Activated effector memory CD4-positive, alpha-beta T cell treated with anti-CD3 and anti-CD28 coated beads, Interleukin-2, amount 50 U/mL, for 16 hours (primary cell): ENCODE data around the gene SLC6A19.

Experiments used
- DNase-seq: peaks from one replicate; pipeline ENCODE4 v3.0.0-alpha.2; 2020

The SLC6A19 gene

GRCh38 chr5:1181451-1182359 lies 19.7 kb upstream of the SLC6A19 start:
- DNase-seq = no peak

- no peak for DNase-seq
Measured at GRCh38 chr5:1182360-1182632, 19.1 kb upstream of the SLC6A19 start.

- DNase-seq = no peak
Measured at GRCh38 chr5:1182633-1183423, 18.6 kb upstream of the SLC6A19 start.

DNA sequence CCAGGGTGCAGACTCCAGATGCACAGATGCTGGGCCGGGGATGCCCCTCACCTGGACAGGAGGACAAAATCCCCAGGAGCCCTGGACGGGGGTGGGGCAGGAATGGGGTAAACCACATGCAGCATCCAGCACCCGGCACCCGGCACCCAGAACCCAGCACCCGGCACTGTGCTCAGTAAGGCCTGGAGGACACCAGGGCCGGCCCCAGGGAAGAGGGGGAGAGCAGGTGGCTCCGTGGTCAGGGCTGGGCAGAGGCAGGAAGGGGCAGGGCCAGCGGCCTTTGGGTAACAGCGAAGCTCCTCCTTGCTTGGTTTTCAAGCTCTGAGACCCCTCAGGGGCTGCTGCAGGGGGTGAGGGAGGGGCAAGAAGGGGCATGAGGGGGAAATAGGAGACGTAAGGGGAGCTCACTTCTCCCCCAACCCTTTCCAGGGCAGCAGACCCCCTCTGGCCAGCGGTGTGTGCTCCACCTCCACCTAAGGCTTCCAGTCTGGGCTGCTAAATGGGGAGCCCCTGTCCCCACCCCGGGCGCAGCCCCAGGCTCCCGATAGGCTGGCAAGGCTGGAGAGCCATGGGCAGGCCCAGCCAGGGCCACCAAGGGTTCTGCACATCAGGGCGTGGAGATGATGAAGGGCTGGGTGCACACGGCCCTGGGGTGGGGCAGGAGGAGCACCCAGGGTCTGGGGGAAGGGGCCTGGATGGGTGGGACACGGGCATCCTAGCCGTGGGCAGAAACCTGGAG lies 17.8 kb upstream of the SLC6A19 start:
- no peak for DNase-seq

GRCh38 chr5:1184163-1184470 lies 17.3 kb upstream of the SLC6A19 start:
- no peak for DNase-seq

DNA sequence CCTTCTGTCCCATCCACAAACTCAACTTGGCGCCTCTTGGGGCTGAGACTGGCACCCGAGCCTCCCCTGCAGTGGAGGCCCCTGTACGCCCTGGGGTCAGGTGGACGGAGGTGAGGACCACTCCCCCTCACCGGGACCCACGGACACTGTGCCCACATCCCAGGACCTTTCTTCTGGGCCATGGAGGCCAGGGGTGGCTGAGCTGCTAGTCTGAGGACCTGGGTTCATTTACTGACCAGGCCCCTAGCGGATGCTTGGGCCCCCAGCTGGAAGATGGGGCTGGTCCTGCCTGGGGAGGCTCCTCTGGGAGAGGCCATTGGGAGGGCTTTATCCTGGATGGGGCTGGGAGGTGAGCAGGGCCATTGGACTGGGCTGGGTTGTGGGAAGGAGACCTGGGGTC lies 16.9 kb upstream of the SLC6A19 start:
- no peak for DNase-seq

DNA sequence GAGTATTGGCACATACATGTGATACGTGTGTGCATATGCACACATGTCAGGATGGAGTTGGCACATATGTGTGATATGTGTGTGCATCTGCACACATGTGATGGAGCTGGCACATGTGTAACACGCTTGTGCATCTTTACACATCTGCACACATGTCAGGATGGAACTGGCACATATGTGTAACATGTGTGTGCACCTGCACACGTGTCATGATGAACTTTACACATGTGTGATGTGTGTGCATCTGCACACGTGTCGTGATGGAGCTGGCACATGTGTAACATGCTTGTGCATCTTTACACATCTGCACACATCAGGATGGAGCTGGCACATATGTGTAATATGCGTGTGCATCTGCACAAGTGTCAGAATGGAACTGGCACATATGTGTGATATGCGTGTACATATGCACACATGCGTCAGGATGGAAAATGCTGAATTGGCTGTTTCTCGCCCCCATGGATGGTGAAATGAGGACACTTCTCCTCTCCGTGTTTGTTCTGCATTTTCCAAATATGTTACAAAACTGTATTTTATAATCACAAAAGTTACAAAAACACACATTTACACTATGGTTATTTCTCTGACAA lies 16.3 kb upstream of the SLC6A19 start:
- no peak for DNase-seq

DNA sequence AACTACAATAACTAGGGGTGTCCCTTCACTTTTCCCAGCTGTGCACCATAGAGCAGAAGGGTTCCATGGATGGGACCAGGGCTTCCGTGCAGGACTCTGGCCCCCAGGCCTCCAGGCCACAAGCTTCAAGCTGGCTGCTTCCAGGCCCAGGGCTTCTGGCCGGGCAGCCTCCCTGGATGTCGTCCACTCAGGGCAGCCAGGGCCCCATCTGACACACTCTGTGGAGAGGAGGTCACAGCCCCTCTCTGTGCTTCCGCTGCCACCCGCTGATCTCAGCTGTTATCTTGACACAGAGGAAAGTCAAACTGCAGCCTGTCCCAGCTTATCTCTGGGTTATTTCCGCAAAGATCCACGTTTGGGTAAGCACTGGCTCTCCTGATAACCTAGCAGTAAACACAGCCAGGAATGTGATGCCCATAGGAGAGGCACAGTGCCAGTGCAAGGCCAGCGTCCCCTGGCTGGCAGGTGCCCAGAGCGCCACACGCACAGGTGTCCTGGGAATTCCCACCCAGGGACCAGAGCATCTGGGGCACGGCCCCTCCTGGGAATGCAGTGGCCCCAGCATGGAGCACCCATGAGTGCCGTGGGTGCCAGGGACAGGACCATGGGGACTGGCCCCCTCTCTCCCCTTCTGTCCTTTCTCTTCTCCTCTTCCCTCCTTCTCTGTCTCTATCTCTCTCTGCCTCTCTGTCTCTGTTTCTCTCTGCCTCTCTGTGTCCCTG lies 15.6 kb upstream of the SLC6A19 start:
- DNase-seq = no peak

- DNase-seq = no peak
Measured at GRCh38 chr5:1186351-1187233, 14.8 kb upstream of the SLC6A19 start.

DNA sequence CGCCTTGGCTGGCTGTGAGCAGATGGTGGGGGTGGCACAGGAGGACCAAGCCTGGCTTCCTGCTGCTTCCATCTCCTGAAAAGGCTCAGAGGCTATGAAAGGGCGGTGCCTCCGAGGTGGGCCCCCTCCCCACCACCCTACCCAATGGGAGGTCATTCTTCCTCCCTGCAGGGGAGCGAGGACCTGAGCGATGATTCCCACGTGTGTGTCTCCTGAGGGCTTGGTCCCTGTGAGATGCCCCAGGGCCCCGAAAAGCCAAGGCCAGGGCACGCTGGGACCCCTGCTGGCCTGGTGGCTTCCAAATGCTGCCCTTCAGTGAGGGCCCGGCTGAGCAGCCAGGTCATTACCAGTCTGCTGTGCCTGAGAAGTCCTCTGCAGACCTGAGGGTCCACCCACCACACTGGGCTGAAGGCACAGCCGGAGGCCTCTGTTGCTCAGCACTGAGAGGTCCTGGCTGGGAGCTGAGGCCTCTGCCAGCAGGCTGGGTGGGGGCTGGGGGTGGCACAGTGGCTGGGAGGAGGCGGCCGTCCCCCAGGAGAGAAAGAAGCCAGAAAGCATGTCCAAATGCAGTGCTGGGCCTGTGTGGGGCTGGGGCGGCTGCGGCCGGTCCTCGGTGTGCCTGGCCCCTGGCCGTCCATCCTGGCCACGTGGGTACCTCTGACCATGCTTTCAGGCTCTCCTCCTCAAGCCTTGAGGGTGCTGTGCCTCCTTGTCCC lies 14.0 kb upstream of the SLC6A19 start:
- DNase-seq = no peak

DNA sequence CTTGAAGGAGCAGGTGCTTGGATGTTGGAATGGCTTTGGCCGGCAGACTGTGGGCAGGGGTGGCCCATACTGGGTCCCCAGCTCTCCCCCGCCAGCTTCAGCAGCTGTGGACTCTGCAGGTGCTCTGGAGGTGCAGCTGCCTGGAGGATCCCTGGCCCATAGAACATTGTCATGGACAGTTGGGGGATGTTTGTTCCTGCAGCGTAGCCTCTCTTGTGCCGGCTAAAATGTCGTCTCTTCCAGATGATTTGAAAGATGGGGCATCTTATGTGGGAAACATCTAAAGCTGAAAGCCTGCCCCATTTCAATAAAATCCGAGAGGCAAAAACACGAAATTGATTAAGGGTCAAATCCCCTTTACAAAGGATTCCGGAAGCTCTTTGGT lies 13.5 kb upstream of the SLC6A19 start:
- no peak for DNase-seq

DNA sequence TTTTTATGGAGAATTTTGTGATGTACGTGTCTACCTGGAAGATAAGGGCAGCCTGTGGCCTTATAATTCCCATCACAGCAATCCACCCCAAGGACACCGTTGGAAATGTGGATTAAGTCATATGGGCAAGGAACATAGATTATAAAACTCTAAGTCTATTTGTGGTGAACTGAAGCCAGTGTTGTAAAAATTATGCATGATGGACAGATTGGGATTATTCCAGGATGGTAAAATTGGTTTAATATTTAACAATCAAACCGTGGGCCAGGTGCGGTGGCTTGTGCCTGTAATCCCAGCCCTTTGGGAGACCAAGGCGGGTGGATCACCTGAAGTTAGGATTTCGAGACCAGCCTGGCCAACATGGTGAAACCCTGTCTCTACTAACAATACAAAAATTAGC lies 12.9 kb upstream of the SLC6A19 start:
- DNase-seq = no peak

- DNase-seq = no peak
Measured at GRCh38 chr5:1189269-1189668, 12.1 kb upstream of the SLC6A19 start.

DNA sequence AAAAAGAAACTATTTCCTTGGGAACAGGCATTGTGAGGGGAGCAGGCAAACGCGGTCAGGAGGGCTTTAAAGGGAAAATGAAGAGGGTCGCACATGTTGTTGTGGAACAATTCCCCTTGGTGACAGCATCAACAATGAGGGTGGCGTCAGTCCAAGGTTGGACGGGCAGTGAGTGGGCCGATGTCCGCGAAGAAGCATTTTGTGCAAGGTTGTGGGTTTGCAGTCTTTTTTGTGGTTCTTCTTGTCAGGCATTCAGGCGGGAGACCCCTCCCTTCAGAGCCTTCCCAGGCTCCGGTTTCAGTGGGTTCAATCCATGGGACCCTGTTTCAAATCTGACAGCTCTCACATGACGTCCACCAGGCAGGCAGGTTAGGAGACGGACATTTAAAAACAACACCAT lies 11.1 kb upstream of the SLC6A19 start:
- no peak for DNase-seq

DNA sequence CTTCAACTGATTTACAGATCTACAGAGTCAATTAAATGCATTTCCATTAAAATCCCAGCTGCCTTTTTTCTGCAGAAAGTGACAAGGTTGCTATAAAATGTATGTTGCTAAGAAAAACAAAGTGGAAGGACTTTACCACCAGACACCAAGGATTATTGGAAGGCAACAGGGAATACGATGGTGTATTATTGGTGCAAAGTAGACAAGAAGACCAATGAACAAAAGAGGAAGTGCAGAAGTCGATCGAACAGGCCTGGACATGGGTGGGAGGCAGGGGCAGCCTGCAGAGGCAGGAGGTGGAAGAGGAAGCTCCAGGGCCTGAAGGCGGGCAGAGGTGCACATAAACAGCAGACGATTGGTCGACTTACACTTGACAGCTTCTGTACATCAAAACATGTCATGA lies 10.6 kb upstream of the SLC6A19 start:
- DNase-seq = no peak

DNA sequence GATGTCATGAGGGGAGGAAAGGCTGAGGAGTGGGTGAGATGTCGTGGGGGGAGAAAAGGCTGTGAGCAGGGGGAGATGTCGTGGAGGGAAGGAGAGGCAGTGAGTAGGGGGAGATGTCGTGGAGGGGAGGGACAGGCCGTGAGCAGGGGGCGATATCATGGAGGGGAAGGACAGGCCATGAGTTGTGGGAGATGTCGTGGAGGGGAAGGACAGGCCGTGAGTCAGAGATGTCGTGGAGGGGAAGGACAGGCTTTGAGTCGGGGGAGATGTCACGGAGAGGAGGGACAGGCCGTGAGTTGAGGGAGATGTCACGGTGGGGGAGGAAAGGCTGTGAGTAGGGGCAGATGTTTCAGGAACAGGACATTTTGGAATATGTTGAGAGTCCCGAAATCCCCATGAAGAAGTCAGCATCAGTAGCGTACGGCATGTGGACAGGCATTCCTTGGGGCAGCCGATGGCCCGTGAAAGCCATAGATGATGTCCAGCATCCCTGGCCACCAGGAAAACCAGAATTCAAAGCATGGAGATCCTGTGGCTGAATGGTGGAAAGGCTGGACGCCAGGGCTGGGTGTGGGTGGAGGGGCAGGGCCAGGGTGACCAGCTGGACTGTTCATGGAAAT lies 8.3 kb upstream of the SLC6A19 start:
- no peak for DNase-seq

- no peak for DNase-seq
Measured at GRCh38 chr5:1193591-1193985, 7.8 kb upstream of the SLC6A19 start.

GRCh38 chr5:1194378-1194777 lies 7.0 kb upstream of the SLC6A19 start:
- DNase-seq = no peak

- no peak for DNase-seq
Measured at GRCh38 chr5:1195439-1195838, 6.0 kb upstream of the SLC6A19 start.

- no peak for DNase-seq
Measured at GRCh38 chr5:1195916-1196315, 5.5 kb upstream of the SLC6A19 start.

DNA sequence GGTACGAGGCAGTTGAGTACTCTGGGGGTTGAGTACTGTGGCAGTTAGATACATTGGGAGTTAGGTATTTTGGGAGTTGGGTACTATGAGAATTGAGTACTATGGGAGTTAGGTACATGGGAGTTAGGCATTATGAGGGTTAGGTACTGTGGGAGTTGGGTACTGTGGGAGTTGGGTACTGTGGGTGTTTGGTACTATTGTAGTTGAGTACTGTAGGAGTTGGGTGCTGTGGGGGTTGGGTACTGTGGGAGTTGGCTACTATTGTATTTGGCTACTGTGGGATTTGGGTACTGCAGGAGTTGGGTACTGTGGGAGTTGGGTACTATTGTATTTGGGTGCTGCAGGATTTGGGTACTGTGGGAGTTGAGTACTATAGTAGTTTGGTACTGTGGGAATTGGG lies 4.8 kb upstream of the SLC6A19 start:
- DNase-seq = no peak
